KG1 (cell line): ENCODE data around the gene SMAD5.

ENCODE experiments used
- DNase-seq: peaks from one replicate; lab custom pipeline; 2025; lab: John Stamatoyannopoulos, UW

SMAD5 gene

DNA sequence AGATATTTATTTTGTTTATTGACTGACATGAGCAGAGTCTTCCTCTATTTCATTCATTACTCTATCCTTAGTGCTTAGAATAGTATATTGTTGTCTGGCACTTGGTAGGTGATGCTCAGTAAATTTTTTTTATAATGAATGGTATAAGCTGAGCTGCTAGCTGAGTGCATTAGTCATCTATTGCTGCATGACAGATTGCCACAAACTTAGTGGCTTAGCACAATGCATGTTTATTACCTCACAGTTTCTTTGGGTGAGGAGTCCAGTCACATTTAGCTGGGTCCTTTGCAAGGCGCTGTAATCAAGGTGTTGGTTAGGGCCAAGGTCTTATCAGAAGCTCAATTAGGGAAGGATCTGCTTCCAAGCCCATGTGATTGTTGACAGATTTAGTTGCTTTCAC lies 23.1 kb downstream of the SMAD5 start:
- DNase-seq = no peak

DNA sequence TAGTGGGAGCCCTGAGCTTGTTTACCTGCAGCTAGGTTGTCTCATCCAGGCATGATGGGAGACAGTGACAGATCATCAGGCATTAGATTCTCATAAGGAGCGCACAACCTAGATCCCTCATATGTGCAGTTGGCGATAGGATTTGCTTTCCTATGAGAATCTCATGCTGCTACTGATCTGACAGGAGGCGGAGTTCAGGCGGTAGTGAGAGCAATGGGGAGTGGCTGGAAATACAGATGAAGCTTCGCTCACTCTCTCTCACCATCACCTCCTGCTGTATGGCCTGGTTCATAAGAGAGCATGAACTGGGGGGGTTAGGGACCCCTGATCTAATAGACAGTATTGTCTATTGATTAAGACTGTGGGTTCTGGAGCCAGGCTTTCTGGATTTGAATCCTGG lies 24.9 kb downstream of the SMAD5 start:
- no peak for DNase-seq

DNA sequence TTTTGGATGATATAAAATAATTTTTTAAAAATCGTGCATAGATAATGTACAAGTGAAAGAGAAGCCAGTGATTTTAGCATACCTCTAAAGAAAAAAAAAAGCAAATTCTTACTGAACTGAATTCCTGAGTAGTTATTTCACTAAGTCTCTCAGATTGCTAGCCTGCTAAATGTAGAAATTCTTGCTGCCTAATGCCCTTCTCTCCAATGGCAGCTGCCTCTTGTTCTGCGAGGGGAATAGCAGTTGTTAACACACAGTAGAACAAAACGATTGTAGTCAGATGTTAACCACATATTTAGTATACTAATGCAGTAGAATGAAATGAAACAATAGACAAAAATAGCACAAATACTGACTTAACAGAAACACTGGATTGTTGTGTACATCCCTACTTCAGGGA lies 26.8 kb downstream of the SMAD5 start:
- DNase-seq = no peak

DNA sequence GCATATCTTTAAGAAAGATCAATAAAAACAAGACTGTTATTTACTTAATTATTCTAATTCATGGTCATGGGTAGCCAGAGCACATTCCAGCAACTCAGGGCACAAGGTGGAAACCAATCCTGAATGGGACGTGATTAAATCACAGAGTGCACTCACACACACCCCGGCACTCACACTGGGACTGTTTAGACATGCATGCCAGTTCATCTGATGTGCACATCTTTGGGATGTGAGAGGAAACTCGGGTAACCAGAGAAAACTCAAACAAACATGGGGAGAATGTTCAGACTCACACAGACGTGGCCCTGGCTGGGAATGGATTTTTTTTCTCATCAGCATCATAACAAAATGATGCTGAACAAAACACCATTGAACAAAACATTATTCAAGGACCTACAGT lies 29.4 kb downstream of the SMAD5 start:
- DNase-seq = no peak

DNA sequence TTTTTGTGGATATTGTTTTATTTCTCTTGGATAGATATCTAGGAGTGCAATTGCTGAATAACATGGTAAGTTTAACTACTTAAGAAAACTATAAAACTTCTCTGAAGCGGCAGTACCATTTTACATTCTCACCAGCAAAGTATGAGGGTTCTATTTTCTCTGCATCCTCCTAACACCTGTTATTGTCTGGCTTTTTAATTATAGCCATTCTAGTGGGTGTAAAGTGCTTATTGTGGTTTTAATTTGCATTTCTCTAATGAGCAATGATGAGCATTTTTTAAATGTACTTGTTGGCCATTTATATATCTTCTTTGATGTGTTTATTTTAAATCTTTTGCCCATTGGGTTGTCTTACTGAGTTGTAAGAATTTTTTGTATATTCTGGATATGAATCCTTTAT lies 31.6 kb downstream of the SMAD5 start:
- DNase-seq = no peak

DNA sequence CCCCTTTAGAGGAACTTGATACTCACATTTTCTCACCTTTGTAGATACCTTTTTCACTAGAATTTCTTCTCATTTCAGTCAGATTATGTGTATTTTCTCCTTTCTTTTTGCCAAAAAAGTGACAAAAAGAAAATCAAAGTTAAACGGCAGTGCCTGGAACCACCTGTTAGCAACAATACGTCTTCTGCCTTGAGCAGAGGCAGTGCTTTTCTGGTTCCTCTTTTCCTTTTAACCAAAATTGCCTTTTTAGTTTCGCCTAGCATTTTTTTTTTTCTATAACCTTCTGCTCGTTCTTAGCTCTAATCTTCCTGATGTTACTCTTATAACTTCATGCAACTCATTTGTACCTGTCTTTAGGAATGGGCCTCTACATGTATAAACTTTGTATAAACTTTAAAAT lies 34.3 kb downstream of the SMAD5 start:
- no peak for DNase-seq

DNA sequence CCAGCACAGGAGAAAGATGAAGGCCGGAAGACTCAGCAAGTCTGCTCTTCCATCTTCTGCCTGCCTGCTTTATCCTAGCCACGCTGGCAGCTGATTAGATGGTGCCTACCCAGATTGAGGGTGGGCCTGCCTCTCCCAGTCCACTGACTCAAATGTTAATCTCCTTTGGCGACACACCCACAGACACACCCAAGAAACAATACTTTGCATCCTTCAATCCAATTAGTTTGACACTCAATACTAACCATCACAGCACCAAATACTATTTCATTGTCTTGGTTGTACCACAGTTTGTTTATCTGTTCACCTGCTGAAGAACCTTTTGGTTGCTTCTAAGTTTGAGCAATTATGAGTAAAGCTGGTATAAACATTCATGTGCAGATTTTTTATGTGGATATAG lies 36.6 kb downstream of the SMAD5 start:
- no peak for DNase-seq

DNA sequence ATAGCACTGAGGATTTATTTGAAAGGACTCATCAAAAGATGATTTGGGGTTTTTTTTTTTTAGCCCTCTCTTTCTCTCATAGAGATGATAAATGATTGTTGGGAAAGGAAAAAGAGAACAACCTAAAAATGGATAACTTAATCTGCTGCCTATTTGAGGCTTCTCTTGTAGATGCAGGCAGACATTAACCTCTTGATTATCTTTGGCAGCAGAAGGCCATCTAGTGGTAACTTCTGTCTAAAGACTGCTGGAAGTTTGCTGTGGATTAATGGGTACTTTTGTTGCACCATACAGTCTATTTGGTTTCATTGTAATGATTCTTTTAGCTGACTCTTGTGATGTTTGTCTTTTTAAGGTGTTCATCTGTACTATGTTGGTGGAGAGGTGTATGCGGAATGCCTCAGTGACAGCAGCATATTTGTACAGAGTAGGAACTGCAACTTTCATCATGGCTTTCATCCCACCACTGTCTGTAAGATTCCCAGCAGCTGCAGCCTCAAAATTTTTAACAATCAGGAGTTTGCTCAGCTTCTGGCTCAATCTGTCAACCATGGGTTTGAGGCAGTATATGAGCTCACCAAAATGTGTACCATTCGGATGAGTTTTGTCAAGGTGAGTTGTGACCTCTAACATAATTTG lies 41.5 kb downstream of the SMAD5 start:
- DNase-seq = no peak

DNA sequence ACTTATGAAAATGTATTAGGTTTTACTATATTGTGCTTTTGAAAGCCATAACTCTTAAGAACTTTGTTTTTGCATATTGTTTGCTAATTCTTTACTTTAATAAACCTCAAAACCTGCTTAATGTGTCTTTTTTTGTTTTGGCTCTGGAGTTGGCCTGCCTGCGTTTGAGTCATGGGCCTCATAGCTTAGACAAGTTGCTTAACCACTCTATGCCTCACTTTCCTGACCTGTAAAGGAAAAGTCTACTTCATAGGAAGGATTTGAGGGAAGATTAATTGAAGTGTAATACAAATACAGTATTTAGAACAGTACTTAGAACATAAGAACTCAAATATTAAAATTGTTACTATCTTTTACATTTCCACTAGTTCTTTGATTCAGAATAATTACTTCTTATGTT lies 50.0 kb downstream of the SMAD5 start:
- no peak for DNase-seq

DNA sequence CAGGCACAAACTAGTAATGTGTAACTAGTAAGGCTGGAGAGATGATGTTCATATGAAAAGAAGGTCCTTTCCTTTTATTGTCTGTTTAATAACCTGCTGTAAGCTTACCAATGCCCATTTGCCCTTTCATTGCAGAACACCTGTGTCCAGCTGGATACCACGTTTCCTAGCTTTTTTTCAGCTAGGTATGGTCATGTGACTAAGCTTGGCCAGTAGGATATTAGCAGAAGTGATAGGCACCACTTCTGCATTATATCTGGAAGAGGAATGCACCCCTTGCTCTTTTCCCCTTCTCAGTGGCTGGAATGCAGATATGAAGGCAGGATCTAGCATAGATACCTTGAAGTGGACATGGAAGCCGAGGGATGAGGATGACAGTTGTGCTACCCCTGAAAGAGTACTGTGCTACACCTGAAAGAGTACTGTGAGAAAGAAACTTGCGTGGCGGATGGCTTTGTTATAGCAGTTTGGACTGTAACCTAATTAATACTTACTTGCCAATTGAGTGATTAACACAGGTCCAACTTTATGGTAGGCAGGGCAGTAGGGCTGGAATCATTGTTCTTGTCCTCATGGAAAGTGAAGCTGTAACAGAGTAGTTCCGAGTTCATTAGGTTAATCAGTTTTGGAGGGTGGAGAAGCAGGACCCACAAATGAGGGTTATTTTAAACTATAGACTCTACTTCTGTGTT lies 53.5 kb downstream of the SMAD5 start:
- DNase-seq = no peak

DNA sequence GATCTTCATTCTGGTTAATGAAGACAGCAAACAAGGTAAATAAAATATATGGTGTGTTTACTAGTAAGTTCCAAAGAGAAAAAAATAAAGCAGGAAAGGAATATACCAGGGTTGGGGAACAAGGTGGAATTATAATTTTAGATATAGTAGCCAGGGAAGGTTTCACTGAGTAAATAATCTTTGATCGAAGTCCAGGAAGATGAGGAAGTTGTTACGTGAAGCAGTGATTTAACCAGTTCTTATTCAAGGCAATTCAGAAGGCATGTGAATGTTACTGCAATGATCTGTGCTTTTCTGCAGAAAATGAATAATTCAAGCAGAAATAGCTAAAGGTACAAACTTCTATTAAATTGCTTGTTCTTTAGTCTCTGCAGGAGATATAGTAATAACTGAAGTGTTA lies 54.2 kb downstream of the SMAD5 start:
- DNase-seq = no peak

DNA sequence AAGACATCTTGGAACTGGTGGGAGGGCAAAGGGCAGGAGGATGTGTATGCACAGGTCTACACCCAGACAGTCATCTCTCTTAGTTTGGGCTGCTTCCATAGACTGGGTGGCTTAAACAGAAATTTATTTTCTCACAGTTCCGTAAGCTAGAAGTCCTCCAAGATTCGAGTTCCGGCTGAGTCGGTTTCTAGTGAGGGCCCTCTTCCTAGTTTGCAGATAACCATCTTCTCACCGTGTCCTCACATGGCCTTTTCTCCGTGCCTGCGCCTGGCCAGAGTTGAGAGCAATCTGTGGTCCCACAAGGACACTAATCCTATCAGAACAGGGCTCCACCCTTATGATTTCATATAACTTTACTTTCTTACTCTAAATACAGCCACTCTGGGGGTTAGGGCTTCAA lies 56.2 kb downstream of the SMAD5 start:
- DNase-seq = no peak

DNA sequence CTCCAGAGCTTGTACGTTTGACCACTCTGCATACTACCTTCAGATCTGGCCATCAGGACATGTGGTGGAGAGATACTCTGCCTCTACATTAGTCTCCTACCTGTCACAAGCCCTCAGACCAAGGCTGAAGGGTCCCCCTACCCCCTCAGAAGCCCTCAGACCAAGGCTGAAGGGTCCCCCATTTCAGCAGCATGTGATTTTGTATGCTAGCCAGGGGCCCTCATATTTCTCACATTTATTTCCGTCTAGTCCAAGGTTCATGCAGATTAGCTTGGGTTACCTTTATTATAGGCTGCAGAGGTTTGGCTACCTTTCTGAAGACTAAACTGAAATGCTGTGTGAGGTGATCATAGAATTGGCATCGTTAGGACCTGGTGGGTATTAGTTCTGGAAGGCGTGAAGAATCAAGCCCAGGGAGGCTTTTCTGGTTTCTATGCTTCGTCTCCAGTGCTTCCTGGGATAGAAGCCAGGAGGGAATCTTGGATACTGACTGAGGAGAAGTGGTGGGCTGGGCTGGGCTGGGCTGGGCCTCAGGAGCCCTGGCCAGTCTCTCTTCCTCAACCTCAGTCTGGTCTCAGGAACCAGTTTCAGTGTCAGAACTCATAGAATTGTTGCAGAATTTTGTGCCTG lies 57.6 kb downstream of the SMAD5 start:
- DNase-seq = no peak

DNA sequence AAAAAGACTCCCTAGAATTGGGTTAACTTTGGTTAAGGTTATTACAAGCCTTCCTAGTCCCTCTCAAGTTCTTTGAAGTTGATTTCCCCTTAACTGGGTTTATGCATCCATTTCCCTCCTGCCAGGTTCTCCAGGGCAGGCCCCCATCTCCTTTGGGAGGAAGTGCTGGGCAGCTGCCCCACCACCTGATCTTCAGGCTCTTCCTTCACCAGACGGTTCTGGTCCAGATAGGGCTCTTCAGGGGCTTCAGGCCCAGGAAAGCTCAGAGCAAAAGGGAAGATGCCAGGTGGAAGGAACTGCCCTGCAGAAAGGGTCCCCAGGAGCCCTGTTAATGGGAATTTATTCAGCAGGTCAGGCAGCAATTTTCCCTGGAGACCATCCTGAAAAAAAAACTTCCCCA lies 58.3 kb downstream of the SMAD5 start:
- no peak for DNase-seq

DNA sequence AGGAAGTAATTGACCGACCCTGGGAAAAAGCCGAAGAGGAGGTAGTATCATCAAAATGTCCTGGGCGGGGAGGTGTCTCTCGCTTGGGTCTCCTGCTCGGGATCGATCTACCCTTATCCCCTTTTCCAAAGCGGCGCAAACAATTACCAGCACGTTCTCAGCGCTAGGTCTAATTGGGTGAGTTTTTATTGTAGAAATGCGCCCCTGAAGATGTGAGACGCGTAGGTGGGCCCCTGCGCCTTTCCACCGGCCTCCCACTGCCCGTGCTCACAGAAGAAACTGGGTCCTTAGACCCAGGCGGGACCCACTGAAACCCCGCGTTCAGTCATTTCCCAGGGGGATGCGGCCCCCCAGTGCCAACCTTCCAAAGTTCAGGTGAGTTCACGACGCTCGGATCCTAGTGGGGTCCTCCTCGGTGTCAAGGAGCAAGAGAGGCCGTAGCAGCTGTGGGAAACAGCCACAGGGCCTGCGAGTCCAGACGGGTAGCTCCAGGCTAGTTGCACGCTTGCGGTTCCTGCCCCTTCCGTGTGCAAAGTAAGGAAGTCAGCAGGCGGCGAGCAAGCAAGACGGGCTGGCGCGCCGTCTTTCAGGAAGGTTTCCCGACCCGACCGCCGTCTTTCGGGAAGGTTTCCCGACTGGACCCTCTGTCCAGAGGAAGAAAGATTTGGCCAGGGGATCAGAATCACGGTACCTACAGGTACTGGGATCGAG lies 58.8 kb downstream of the SMAD5 start:
- DNase-seq = no peak

DNA sequence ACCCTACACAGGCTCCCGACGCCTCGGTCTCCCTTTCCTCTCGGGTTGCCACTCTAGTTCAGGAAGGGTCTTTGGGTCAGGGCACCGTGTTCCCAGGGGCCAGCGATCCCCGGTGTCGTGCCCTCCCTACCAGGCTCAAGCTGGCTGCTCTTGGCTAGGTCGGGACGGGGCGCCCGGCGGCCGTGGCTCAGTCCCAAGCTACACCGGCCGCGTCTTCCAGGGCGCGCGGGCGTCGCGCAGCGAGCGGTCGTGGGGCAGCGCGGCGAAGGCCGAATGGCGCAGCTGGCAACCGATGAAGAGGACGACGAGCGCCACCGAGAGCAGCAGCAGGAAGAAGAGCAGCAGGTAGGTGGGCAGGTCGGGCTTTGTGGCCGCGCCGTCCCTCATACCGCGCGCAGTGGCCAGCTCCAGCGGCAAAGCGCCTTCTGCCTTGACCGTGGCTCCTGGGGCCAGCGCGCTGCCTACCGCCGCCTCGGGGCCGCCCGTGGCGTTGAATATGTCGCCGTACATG lies 59.4 kb downstream of the SMAD5 start:
- no peak for DNase-seq

DNA sequence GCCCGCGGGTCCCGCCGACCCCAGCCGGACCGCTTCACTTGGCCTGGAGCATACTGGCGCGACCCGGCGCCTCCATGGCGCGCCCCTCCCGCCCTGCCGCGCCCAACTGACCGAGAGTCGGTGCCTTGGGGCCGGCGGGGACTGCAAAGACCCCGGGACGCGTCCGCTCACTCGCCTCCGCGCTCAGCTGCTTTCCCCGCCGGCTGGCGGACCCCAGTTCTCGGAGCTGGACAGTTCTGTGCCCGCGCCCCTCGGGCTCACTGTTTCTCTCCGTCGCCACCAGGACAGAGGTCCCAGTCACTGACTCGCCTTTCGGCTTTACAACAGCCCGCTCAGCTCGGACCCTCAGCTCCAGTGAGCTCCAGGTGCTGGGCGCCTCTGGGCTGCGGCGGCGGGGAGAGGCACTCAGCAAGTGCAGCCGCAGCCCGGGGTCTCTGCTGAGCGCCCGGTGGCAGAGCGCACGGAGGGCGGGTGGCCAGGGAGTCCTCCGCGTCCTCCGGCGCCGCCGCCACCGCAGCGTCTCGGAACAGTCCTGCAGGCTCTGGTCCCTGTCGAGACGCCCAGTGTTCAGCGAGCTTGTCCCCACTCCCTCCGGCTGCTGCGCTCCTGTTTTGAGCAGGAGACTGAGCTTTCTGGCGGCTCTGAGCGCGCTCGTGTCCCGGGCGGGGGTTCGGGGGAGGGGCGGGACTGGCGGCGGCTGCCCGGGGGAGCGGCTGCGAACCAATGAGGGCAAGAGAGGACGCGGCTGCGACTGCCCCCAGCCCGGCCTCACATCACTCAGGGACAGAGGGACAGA lies 60.1 kb downstream of the SMAD5 start, which contains the start of gene SMIM32:
Gene SMIM32 (minus strand): TSS at position 637 of the 796 bp plus-strand sequence. CDS start 638 bp downstream, outside the sequence.
- DNase-seq = no peak

DNA sequence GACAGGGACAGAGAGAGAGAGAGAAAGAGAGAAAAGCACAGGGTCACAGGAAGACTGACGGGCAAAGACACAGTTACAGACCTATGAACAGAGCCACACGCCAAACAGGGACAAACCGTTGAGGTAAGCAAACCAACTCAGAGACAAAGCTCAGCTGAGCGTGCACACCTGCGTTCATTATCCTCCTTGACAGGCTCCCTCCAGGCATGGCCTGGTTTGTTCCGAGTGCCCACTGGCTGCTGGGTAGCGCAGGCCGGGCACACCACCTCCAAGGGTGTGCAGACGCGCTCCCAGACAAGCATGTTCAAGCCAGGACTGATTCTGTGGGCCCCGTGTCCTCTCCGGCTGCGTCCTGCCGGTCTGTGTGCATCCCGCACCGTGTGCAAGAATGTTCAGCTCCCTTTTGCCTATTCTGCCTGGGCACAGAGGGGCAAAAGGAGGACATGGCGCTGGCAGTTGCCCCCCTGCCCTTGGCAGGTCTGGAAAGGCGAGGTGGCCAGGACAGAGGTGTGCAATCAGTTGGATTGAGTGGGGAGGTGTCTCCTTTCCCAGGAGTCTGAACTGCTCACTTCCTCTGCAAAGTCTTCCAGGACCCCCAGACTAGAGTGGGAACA lies 60.8 kb downstream of the SMAD5 start:
- no peak for DNase-seq

DNA sequence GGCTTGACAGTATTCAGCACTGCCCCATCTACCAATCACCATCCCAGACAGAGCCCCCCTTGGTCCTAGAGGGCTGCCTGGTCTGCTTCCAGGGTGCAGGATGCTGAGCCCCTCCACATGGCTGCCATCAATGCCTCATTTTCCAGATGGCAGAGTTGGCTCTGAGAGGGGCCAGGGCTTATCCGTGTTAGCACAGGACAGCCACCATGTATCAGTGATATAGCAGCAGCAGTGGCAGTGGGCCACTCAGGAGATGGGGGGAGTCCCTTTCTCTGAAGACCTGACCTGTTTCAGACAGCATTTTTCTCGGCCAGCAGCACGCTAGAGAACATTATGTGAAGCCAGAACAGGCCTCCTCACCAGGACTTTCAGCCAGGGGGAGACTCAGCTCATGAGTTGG lies 61.9 kb downstream of the SMAD5 start:
- DNase-seq = no peak

DNA sequence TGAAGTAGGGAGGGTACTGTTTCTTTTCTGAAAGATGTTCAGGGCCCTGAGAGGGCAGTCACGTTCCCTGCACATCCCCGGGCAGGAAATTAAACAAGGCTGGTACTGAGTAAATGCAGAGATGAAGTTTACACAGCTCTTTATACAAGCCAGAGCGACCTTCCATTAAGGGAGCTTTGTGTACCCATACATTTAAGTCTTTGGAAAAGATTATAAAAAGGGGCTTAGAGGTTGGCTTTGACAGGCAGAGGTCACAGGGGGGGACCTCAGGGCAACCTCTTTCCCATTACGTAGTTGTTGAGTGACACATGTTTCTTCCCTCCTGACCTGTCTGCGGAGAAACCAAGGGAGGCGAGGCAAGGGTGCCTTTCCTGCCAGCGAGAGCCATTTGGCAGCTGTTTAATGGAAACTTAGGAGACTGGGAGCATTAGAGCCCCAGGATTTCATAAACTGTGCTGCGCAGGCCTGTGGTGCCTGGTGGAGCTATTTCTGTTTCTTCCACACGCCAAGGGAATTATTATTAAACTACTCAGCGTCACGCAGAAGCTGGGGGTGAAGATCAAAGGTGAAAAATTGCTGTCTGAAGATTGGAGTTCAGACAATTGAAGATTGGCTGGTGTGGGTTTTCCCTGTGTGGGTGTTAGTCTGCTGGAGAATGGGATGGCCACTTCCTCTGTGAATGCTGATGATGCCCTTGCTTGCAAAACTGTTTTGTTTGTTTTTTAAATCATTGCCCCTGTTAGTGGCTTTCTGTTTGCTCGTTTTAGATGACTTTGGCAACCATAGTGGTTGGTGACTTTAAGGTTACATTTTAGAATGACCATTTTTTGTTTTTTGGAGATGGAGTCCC lies 63.6 kb downstream of the SMAD5 start:
- DNase-seq = no peak
